ENCODE results near the gene ZNF74.

DNA sequence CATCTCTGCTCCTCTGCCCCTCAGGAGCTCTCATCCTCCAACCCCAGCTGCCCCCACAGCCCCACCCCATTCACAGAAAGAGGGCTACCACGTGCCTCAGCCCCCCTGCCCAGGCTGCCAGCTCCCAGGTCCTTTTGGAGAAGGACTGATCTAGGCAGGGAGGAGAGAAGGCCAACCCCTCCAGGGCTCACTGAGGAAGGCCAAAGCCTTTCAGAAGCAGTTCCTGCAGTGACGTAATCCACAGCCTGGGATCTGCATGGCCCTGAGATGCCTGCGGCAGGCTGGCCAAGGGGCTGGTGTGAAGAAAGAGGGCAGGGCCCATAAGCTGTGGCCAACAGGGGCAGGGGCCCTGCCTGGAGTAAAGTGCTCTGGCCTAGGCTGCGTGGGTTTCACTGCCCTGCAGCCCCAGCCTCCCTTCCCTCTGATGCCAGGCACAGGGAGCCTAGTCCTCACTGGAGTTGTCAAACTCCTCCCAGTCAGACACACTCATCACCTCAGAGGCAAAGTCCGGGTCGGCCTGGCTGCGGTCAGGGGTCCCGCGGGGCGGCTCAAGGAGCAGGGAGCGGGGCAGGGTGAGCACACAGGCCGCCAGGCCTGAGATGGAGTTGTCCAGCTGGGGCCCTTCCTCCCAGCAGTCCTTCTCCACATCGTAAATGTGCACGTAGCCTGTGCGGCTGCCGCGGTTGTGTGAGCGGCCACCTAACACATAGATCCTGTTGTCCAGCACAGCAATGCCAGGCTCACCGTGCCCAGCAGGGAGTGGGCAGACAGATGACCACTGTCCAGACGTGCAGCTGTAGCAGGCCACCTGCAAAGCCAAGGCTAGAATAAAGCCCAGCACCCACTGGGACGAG, 47.9 kb downstream of the ZNF74 start:
- TF ChIP-seq, protein P1, sequence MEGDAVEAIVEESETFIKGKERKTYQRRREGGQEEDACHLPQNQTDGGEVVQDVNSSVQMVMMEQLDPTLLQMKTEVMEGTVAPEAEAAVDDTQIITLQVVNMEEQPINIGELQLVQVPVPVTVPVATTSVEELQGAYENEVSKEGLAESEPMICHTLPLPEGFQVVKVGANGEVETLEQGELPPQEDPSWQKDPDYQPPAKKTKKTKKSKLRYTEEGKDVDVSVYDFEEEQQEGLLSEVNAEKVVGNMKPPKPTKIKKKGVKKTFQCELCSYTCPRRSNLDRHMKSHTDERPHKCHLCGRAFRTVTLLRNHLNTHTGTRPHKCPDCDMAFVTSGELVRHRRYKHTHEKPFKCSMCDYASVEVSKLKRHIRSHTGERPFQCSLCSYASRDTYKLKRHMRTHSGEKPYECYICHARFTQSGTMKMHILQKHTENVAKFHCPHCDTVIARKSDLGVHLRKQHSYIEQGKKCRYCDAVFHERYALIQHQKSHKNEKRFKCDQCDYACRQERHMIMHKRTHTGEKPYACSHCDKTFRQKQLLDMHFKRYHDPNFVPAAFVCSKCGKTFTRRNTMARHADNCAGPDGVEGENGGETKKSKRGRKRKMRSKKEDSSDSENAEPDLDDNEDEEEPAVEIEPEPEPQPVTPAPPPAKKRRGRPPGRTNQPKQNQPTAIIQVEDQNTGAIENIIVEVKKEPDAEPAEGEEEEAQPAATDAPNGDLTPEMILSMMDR (IDR thresholded peaks at IDR 0.05; ENCODE audit: poor library complexity, severe bottlenecking): no peak
- TF ChIP-seq SMC3 (conservative IDR thresholded peaks at IDR 0.05; ENCODE audit: poor library complexity) (no peak), EZH2 (IDR thresholded peaks at IDR 0.05; ENCODE audit: borderline replicate concordance, insufficient read depth, low read length, poor library complexity, severe bottlenecking) (no peak)

Measured in neural cell (in vitro differentiated cells).